Skeletal muscle tissue (tissue), 4 donors: ENCODE results near the gene P4HB. TPM values are rescaled to one million over a fixed set of nuclear protein-coding genes. Genes with fewer than 3 reads are reported as not detected.

Source experiments
- H3K27ac ChIP-seq: one replicate; pipeline ENCODE4 v1.7.0; 2013; ENCODE audit warnings: mild to moderate bottlenecking, low read depth, low read length, inconsistent platforms
- H3K27me3 ChIP-seq, 3 donors: one replicate each; pipeline ENCODE4 v1.7.0; 2013; ENCODE audit warnings: low read length in 3 of 3; ENCODE audit not compliant: control insufficient read depth in 3 of 3, insufficient read depth in 3 of 3
- H3K36me3 ChIP-seq, 3 donors: one replicate each; pipeline ENCODE4 v1.7.0; 2013; ENCODE audit warnings: low read length in 3 of 3; ENCODE audit not compliant: control insufficient read depth in 3 of 3, insufficient read depth in 3 of 3
- H3K4me1 ChIP-seq, 3 donors: one replicate each; pipeline ENCODE4 v1.7.0; 2013; ENCODE audit warnings: low read length in 3 of 3, mild to moderate bottlenecking in 3 of 3; ENCODE audit not compliant: control insufficient read depth in 3 of 3, insufficient read depth in 3 of 3
- H3K4me3 ChIP-seq, 3 donors: one replicate each; pipeline ENCODE4 v1.7.0; 2013; ENCODE audit warnings: low read length in 3 of 3
- H3K9ac ChIP-seq, 3 donors: one replicate each; pipeline ENCODE4 v1.7.0; 2013; ENCODE audit warnings: low read length in 3 of 3, mild to moderate bottlenecking in 3 of 3, moderate library complexity in 2 of 3, low read depth in 1 of 3
- H3K9me3 ChIP-seq, 3 donors: one replicate each; pipeline ENCODE4 v1.7.0; 2013; ENCODE audit warnings: low read length in 3 of 3; ENCODE audit not compliant: control insufficient read depth in 3 of 3
- total RNA-seq: library from RNA; depleted of rRNA; stranded (reverse); fragments of >200 nt; gene quantifications from one replicate; pipeline ENCODE4 v1.2.3, GENCODE V29; 2014
- donor health status: Osteomylitis.

Gene P4HB
- total RNA-seq, 1 donor from 2014 or later, result 264 TPM

- Histone ChIP-seq H3K9me3 (no peaks in the 10 kb centered on the region), H3K27ac (no peak overlapping the region), H3K9ac (no peak overlapping the region), H3K4me1 (peaks cover 0 to 5% (median 5%) of the 10 kb centered on the region in 3 donors), H3K27me3 (peaks cover 81 to 87% (median 85%) of the 10 kb centered on the region in 3 donors), H3K4me3 (no peak overlapping the region), H3K36me3 (no peaks in the 10 kb centered on the region)
Measured at GRCh38 chr17:81806461-81807209, 53.7 kb downstream of the P4HB start.

GRCh38 chr17:81805707-81806460 is 54.5 kb downstream of the P4HB start:
- Histone ChIP-seq H3K4me1 (peaks cover 0 to 5% (median 5%) of the 10 kb centered on the region in 3 donors), H3K9me3 (no peaks in the 10 kb centered on the region), H3K27ac (no peak overlapping the region), H3K9ac (no peak overlapping the region), H3K4me3 (no peak overlapping the region), H3K36me3 (no peaks in the 10 kb centered on the region), H3K27me3 (peaks cover 80 to 86% (median 81%) of the 10 kb centered on the region in 3 donors)

DNA sequence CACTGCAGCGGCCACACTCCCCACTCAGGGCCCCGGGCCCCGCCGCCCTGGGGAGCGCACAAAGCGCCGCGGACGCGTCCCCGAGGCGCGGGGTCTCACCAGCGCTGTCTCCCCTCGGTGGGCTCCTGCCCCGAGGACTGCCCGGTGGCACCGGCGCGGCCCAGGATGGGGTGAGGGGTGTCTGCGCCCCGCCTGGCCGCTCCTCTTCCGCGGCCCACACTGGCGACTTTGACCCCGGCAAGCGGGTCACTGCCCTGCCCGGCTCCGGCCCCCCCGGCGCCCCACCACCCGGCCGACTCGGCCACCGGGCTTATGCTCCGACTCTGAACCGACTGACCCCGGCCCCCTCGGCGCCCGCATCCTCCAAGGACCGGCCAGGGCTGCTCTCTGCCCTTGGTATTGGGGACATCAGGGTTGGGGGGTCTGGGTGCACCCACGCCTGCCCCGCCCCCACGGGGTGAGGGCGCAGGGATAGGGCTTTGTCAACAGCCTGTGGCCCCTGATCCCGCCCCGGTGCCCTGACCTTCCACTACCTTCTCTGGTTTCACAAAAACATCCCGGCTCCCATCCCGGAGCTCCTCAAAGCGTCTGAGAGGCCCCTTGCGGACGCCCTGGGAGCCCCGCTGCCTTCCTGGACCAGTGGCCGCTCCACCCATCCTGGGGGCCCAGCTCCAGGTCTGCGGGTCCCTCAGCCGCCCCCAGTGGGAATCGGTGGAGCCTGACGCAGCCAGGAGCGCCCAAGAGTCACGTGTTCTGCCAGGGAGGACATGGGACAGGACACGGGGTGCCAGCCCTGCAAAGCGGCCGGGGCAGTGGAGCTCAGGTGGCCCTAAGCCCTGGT is 55.6 kb downstream of the P4HB start:
- H3K9me3 ChIP-seq, result no peaks in the 10 kb centered on the region
- no peak overlapping the region for H3K27ac ChIP-seq
- peak overlapping the region in 1 of 3 donors; percentile 54 for H3K9ac ChIP-seq
- H3K4me1 ChIP-seq, result peaks cover 0 to 5% (median 5%) of the 10 kb centered on the region in 3 donors
- H3K27me3 ChIP-seq, result peaks cover 72 to 83% (median 76%) of the 10 kb centered on the region in 3 donors
- H3K36me3 ChIP-seq, result no peaks in the 10 kb centered on the region
- no peak overlapping the region for H3K4me3 ChIP-seq

GRCh38 chr17:81803728-81804558 is 56.4 kb downstream of the P4HB start, which contains the start of gene GCGR:
TSS of gene GCGR (plus strand) at chr17:81804150. CDS start at chr17:81809019, 4,869 bp downstream.
- Histone ChIP-seq H3K27ac (no peak within 1 kb of the TSS), H3K27me3 (peaks cover 63 to 75% (median 68%) of the 10 kb centered on the region in 3 donors), H3K4me1 (peaks cover 0 to 5% (median 5%) of the 10 kb centered on the region in 3 donors), H3K4me3 (no peak within 1 kb of the TSS), H3K9ac (peak within 1 kb of the TSS in 1 of 3 donors; percentile 54), H3K9me3 (no peaks in the 10 kb centered on the region), H3K36me3 (no peaks in the 10 kb centered on the region)

GRCh38 chr17:81802856-81803643 is 57.3 kb downstream of the P4HB start:
- Histone ChIP-seq H3K36me3 (no peaks in the 10 kb centered on the region), H3K9me3 (no peaks in the 10 kb centered on the region), H3K4me3 (no peak overlapping the region), H3K27me3 (peaks cover 60 to 68% (median 64%) of the 10 kb centered on the region in 3 donors), H3K27ac (no peak overlapping the region), H3K9ac (no peak overlapping the region), H3K4me1 (peaks cover 0 to 5% (median 5%) of the 10 kb centered on the region in 3 donors)

DNA sequence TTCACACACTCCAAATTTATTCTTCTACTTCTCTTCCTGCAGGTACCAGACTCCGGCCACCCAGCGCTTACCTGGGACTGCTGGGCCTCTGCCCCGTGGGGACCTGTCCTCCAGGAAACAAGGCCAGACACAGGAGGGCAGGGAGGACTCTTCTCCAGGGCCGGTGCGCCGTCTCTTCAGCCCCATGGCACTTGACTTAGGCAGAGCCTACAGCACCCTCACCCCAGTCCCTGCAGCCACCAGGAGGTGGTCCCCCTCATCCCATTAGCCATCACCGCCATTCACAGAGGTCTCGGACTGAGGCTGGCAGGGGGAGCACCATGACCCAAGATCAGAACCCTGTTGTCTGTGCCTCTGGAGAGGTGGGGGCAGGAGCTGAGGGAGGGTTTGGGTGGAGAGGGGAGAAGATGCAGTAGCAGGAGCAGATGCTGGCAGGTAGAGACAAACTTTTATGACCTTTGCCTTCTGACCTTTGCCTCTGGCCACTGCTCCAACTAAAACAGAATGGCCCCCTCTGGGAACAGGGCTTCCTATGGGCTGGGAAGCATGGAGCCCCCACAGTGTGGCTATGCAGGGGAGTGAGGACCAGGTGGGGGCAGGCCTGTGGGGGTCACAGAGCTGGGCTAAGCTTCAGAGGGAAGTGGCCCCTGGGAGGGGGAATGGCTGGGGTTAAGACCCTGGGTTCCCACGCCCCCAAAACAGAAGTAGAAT is 58.1 kb downstream of the P4HB start:
- Histone ChIP-seq H3K27me3 (peaks cover 55 to 60% (median 56%) of the 10 kb centered on the region in 3 donors), H3K9ac (no peak overlapping the region), H3K27ac (no peak overlapping the region), H3K36me3 (no peaks in the 10 kb centered on the region), H3K9me3 (no peaks in the 10 kb centered on the region), H3K4me1 (peaks cover 0 to 5% (median 5%) of the 10 kb centered on the region in 3 donors), H3K4me3 (no peak overlapping the region)

GRCh38 chr17:81801327-81801726 is 59.0 kb downstream of the P4HB start:
- no peaks in the 10 kb centered on the region for H3K9me3 ChIP-seq
- H3K27me3 ChIP-seq, result peaks cover 47 to 52% (median 48%) of the 10 kb centered on the region in 3 donors
- H3K4me1 ChIP-seq, result peaks cover 0 to 5% (median 5%) of the 10 kb centered on the region in 3 donors
- H3K36me3 ChIP-seq, result no peaks in the 10 kb centered on the region
- no peak overlapping the region for H3K9ac ChIP-seq
- no peak overlapping the region for H3K4me3 ChIP-seq
- H3K27ac ChIP-seq, result no peak overlapping the region

- no peak overlapping the region for H3K27ac ChIP-seq
- no peaks in the 10 kb centered on the region for H3K9me3 ChIP-seq
- H3K4me1 ChIP-seq, result no peaks in the 10 kb centered on the region
- H3K9ac ChIP-seq, result no peak overlapping the region
- no peak overlapping the region for H3K4me3 ChIP-seq
- H3K27me3 ChIP-seq, result peaks cover 24 to 27% (median 26%) of the 10 kb centered on the region in 3 donors
- no peaks in the 10 kb centered on the region for H3K36me3 ChIP-seq
Measured at GRCh38 chr17:81794509-81794908, 65.8 kb downstream of the P4HB start.
